Cardiac muscle cell (in vitro differentiated cells and primary cell): ENCODE results near the gene CMTM7. TPM values are rescaled to one million over a fixed set of nuclear protein-coding genes. Genes with fewer than 3 reads are reported as not detected.

ENCODE experiments used
- DNase-seq, 2 donors: peaks; one replicate each; pipeline versions ENCODE4 v3.0.0 to v3.0.0-alpha.2; 2010 to 2017; ENCODE audit warnings: low read depth in 1 of 2, low spot score in 1 of 2
- H3K27ac ChIP-seq: fragments of 200-600 bp; sonication (generic); 2 replicates; pipeline ENCODE4 v1.5.1; 2016
- H3K27me3 ChIP-seq: fragments of 200-600 bp; sonication (generic); 2 replicates; pipeline ENCODE4 v1.6.0; 2016; ENCODE audit warnings: control low read depth
- H3K36me3 ChIP-seq: fragments of 200-600 bp; sonication (generic); 2 replicates; pipeline ENCODE4 v1.5.1; 2016; ENCODE audit warnings: control low read depth
- H3K4me1 ChIP-seq: fragments of 200-600 bp; sonication (generic); 2 replicates; pipeline ENCODE4 v1.8.1; 2017; ENCODE audit warnings: low read depth, mild to moderate bottlenecking, mixed run types
- H3K4me3 ChIP-seq: fragments of 200-600 bp; sonication (generic); 2 replicates; pipeline ENCODE4 v1.5.1; 2016; ENCODE audit warnings: mild to moderate bottlenecking
- H3K9me3 ChIP-seq: fragments of 200-600 bp; sonication (generic); 2 replicates; pipeline ENCODE4 v1.5.1; 2017; ENCODE audit warnings: low read depth, mild to moderate bottlenecking, control low read depth
- CTCF ChIP-seq: IDR thresholded peaks from 2 replicates; pipeline ENCODE4 v1.5.1; 2012; ENCODE audit warnings: low read depth, mild to moderate bottlenecking, low read length
- polyA plus RNA-seq: library from polyadenylated mRNA; unstranded; fragments of >200 nt; fragmentation: Nextera tagmentation; extraction: Ambion mirVana; gene quantifications from 2 replicates; pipeline ENCODE4 v1.2.1, GENCODE V29; 2016
- total RNA-seq: library from RNA; depleted of rRNA; stranded (reverse); fragments of >200 nt; gene quantifications from 2 replicates; pipeline ENCODE4 v1.2.3, GENCODE V29; 2016

The CMTM7 gene
- total and polyA plus RNA-seq, 2 experiments from 2014 or later = 24.2 to 42.4 TPM

GRCh38 chr3:32403663-32404062 lies 12.0 kb downstream of the CMTM7 start:
- DNase-seq = no peak
- H3K4me3 ChIP-seq = no peak overlapping the region
- H3K36me3 ChIP-seq = no peaks in the 10 kb centered on the region
- H3K9me3 ChIP-seq = no peaks in the 10 kb centered on the region
- no peaks in the 10 kb centered on the region for H3K27me3 ChIP-seq
- no peak overlapping the region for H3K27ac ChIP-seq
- peaks cover 5% of the 10 kb centered on the region for H3K4me1 ChIP-seq
- no peak for TF ChIP-seq CTCF

DNA sequence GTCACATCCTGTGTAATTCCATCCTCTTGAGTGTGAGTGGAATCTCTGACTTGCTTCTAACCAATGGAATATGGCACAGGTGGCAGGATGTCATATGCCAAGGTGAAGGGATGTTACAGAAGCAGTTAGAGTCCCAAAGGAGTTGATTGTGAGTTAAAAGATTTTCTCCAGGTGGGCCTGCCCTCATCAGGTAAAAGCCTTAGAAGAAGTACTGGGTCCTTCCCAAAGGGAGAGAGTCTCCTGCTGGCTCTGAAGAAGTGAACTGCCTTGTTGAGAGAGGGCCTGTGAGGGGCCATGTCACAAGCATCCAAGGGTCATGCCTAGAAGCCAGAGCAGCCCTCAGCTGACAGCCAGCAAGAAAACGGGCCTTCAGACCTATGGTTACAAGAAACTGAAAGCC lies 13.1 kb downstream of the CMTM7 start:
- no peak for DNase-seq
- no peaks in the 10 kb centered on the region for H3K36me3 ChIP-seq
- H3K27ac ChIP-seq = no peak overlapping the region
- H3K27me3 ChIP-seq = no peaks in the 10 kb centered on the region
- no peak for TF ChIP-seq CTCF
- peaks cover 5% of the 10 kb centered on the region for H3K4me1 ChIP-seq
- no peak overlapping the region for H3K4me3 ChIP-seq
- H3K9me3 ChIP-seq = no peaks in the 10 kb centered on the region

DNA sequence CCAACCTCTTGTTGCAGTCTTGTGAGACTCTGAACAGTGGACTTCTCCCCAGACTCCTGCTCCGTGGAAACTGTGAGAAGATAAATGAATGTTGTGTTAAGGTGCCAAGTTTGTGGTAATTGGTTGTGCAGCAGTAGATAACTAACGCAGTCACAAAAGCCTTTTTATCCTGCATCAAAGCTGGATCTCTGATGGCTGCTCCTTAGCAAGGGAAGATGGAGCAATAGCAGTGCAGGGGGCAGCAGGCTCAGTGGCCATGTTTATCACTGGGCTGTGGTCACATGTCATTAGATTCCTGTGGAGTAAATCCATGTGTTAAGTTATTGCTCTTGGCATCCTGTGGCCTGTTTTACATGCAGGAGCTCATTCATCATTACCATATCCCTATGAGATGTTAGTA lies 13.5 kb downstream of the CMTM7 start:
- H3K36me3 ChIP-seq = no peaks in the 10 kb centered on the region
- H3K9me3 ChIP-seq = no peaks in the 10 kb centered on the region
- no peak overlapping the region for H3K4me3 ChIP-seq
- no peaks in the 10 kb centered on the region for H3K27me3 ChIP-seq
- no peak overlapping the region for H3K27ac ChIP-seq
- DNase-seq = peak in 1 of 2 donors; percentile 93
- TF ChIP-seq CTCF = no peak
- H3K4me1 ChIP-seq = peaks cover 8% of the 10 kb centered on the region

DNA sequence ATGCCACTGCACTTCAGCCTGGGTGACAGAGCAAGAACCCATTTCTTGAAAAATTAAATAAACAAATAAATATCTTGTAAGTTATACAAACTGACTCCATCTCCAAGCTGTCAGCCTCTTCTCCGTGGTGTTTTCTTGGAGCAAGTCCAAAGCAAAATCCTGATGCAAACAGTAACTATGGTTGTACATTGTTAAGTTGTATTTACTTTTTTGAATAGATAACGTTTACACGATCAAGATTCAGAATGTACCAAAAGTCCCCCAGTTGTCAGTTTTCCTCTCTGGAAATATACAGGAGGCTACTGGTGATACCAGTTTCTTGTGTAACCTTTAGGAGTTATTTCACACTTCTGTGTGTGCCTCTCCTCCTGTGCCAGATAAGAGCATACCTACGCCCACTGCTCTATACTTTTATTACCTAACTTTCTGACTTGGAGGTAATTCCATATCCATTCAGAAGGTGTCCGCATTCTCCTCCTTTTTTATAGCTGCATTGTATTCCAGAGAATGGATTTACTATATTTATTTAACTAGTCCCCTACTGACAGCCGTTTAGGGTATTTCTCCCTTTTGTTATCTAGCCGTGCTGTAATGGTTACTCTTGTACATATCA lies 14.2 kb downstream of the CMTM7 start:
- Histone ChIP-seq H3K27me3 (no peaks in the 10 kb centered on the region), H3K9me3 (no peaks in the 10 kb centered on the region), H3K27ac (no peak overlapping the region), H3K4me1 (peaks cover 9% of the 10 kb centered on the region), H3K4me3 (no peak overlapping the region), H3K36me3 (no peaks in the 10 kb centered on the region)
- peak in 1 of 2 donors; percentile 67 for DNase-seq
- no peak for TF ChIP-seq CTCF

GRCh38 chr3:32406486-32407408 lies 15.1 kb downstream of the CMTM7 start:
- no peak overlapping the region for H3K27ac ChIP-seq
- H3K4me1 ChIP-seq = peaks cover 4% of the 10 kb centered on the region
- H3K27me3 ChIP-seq = no peaks in the 10 kb centered on the region
- no peak overlapping the region for H3K4me3 ChIP-seq
- DNase-seq = no peak
- no peaks in the 10 kb centered on the region for H3K9me3 ChIP-seq
- no peak for TF ChIP-seq CTCF
- no peaks in the 10 kb centered on the region for H3K36me3 ChIP-seq
